GM12873 (cell line): ENCODE data around the gene MFSD6.

Experiments
- TF ChIP-seq, protein P1 (sequence below): IDR thresholded peaks from 2 replicates; pipeline ENCODE4 v1.5.1; 2012; ENCODE audit warnings: low read depth, mild to moderate bottlenecking, moderate library complexity, low read length, control low read depth; ENCODE audit not compliant: insufficient read depth; ENCODE audit errors: missing control alignments

The MFSD6 gene

DNA sequence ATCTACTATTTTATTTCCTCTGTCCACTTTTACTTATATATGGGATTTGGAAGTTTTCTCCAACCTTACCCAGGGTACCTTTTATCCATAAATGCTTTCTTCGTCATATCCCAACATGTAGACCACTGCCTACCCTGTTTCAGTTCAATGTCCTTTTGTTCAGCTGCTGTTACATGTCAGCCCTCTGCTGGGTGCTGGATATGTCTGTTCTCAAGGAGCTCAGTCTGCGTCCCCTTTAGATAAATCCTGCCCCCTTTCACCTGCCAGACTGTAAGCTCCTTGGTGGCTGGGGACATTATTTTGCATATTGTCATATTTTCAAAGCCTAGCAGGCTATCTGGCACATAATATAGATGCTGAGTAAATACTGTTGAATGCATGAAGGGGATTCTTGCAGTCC, 73.2 kb downstream of the MFSD6 start:
- TF ChIP-seq, protein P1, sequence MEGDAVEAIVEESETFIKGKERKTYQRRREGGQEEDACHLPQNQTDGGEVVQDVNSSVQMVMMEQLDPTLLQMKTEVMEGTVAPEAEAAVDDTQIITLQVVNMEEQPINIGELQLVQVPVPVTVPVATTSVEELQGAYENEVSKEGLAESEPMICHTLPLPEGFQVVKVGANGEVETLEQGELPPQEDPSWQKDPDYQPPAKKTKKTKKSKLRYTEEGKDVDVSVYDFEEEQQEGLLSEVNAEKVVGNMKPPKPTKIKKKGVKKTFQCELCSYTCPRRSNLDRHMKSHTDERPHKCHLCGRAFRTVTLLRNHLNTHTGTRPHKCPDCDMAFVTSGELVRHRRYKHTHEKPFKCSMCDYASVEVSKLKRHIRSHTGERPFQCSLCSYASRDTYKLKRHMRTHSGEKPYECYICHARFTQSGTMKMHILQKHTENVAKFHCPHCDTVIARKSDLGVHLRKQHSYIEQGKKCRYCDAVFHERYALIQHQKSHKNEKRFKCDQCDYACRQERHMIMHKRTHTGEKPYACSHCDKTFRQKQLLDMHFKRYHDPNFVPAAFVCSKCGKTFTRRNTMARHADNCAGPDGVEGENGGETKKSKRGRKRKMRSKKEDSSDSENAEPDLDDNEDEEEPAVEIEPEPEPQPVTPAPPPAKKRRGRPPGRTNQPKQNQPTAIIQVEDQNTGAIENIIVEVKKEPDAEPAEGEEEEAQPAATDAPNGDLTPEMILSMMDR = no peak

DNA sequence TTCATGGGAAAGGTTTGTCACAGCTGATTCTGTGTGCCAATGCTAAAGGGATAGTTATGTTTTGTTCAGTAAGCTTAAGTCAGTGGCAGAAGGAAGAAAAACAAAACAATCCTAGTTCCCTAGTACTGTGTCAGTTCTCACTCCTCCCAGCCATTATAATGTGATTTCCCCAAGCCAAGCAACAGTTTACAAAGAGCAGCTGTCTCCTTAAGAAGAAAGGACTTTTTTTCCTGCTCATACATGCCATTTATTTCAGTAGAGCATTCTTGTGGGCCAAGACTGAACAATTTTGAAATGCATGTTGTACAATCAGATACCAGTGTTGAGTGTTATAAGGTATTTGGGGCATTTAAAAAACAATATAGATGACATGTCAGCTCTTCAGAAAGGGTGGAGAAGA, 74.3 kb downstream of the MFSD6 start:
- TF ChIP-seq, protein P1 = no peak

DNA sequence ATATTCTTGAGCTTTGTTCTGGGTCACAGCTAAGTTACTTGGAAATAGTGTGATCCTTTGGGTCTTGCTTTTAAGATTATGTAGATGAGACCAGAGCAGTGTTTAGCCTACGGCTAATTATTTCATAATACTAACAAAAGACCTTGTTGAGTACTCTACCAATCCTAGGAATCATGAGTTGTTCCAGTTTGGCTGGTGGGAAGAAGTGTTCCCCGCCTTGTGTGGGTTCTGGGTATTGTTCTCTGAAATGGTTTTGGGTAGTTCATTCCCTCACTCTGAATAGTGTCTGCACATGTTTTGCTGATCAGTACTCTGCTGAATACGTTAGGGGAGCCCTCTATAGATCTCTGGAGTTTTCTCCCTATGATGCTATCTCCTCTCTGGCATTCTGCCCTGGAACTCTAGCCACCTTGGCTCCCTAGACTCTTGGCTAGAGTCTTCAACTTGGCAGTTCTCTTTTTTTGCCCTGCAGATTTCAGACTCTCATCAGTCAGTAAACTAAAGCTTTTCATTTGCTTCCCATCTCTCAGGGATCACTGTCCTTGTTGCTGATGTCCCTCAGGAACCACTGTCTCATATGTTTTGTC, 78.0 kb downstream of the MFSD6 start:
- TF ChIP-seq, protein P1 = no peak

DNA sequence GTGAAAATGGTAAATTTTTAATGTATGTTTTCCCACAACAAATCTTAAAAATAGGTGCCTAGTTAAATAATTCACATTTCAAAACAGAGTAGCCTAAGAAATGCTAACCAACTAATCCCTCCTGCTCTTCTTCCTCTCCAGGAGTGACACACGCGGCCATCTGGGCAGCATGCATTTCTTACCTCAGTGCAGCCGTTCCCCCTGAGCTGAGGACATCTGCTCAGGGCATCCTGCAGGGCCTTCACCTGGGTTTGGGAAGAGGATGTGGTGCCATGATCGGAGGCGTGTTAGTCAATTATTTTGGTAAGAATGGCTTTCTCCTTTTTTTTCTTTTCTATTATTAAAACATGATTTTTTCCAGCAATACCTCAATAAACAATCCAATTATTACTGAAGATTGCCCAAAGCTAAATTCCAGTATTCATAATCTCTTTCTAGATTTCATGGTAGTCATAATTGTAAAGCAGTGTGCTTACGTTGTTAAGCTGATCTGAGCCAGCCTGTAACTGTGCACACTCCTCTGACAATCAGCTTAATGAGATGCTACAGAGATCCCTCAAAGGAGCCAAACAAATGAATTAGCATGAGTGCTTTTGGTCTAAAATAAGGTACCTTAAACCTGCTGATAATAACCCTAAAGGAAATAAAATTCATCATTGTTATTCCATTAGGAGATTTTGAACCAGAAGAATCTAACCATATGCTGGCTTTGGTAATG, 80.5 kb downstream of the MFSD6 start:
- TF ChIP-seq, protein P1 = no peak

DNA sequence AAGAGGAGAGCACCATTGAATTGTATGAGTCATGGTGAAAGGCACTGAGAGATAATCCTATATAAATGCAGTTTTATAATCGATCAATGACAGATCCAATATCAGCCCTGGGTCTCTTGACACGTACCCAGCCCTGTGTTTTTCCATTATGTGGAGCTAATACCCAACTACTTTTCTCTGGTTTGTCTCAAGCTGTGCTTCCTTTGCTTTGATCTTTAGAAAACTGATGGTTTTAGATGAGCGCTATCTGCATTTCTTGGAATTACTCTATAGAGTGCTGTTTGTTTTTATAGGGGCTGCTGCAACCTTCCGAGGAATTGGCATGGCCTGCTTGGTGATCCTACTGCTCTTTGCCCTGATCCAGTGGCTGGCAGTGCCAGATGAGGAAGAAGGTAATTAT, 81.3 kb downstream of the MFSD6 start:
- TF ChIP-seq, protein P1 = no peak

DNA sequence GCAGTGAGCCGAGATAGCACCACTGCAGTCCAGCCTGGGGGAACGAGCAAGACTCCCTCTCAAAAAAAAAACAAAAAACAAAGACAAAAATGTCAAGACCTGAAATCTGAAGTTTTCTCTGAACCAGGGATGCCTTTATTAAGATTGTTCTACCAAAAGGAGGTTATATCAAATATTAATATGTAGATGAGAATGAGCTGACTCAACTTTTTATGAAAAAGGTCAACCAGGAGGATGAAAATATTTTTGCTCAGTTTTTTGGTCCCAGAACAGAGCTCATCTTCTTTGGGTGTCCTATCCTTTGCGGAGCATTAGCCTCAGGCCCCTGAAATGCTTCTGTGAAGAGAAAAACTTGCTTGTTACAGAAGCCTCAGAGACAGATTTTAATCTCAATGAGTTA, 82.3 kb downstream of the MFSD6 start:
- TF ChIP-seq, protein P1 = no peak

DNA sequence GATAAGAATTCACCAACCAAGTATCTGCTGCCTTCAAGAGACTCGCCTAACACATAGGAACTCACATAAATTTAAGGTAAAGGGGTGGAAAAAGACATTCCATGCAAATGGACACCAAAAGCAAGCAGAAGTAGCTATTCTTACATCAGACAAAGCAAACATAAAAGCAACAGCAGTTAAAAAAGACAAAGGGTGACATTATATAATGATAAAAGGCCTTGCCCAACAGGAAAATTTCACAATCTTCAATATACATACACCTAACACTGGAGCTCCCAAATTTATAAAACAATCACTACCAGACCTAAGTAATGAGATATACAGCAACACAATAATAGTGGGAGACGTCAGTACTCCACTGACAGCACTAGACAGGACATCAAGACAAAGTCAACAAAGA, 84.9 kb downstream of the MFSD6 start:
- TF ChIP-seq, protein P1 = no peak
